ENCODE results near the gene EEF2.

EEF2 gene

DNA sequence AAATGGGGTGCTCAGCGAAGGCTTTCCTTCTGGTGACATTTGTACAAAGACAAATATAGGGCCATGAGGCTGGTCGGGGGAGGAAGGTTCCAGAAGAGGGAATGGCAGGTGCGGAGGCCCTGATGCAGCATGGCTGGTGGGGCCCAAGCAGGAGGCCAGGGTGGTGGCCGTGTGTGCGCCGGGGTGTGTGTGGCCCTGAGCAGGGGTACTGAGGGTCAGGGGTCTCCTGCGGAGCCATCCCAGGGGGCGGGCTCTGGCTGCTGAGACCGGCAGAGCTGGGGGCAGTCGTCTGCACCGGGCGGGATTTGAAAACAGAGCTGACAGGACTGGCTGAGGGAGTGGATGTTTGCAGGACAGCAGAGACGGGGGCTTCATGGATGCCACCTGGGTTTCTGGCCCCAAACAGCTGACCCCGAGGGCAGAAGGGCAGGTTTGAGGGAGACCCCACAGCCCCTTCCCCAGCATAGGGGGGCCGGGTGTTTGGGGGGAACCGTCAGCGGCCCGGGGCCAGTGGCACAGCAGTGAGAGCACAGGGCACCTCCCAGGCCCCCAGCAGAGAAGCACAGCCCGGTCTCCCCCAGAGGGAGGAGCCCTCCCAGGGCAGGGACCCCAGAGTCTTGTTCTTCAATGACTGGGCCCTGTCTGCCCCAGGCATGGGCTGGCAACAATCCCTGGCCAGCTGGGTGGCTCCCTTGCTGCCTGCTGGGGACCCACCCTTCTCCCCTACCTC lies 33.7 kb upstream of the EEF2 start:
- Histone ChIP-seq H3K27me3 (ENCODE audit: insufficient read depth, low read length, poor library complexity, severe bottlenecking) (no peaks in the 10 kb centered on the region), H2AFZ (ENCODE audit: low read length) (no peak overlapping the region), H3K9me3 (ENCODE audit: insufficient read depth, low read depth, low read length) (no peaks in the 10 kb centered on the region), H3K36me3 (ENCODE audit: insufficient read depth, low read length) (peaks cover 7% of the 10 kb centered on the region; the same call in 1 of the 2 replicates), H3K4me3 (ENCODE audit: low read length, poor library complexity, severe bottlenecking) (no peak overlapping the region), H3K4me2 (ENCODE audit: low read depth, low read length, poor library complexity, severe bottlenecking) (no peak overlapping the region), H3K4me1 (ENCODE audit: insufficient read depth, low read length, poor library complexity, severe bottlenecking) (no peaks in the 10 kb centered on the region), H4K20me1 (ENCODE audit: insufficient read depth, low read length, poor library complexity, severe bottlenecking) (peaks cover 14% of the 10 kb centered on the region), H3K9me2 (replicated peaks; ENCODE audit: low read depth, low read length) (no peaks in the 10 kb centered on the region), H3K79me2 (ENCODE audit: insufficient read depth, low read length) (peaks cover 55% of the 10 kb centered on the region; the same call in 1 of the 2 replicates), H3K9ac (ENCODE audit: low read depth, low read length, poor library complexity, severe bottlenecking) (no peak overlapping the region), H3F3A (ENCODE audit: low read depth) (no peaks in the 10 kb centered on the region)
- TF ChIP-seq, protein P1, sequence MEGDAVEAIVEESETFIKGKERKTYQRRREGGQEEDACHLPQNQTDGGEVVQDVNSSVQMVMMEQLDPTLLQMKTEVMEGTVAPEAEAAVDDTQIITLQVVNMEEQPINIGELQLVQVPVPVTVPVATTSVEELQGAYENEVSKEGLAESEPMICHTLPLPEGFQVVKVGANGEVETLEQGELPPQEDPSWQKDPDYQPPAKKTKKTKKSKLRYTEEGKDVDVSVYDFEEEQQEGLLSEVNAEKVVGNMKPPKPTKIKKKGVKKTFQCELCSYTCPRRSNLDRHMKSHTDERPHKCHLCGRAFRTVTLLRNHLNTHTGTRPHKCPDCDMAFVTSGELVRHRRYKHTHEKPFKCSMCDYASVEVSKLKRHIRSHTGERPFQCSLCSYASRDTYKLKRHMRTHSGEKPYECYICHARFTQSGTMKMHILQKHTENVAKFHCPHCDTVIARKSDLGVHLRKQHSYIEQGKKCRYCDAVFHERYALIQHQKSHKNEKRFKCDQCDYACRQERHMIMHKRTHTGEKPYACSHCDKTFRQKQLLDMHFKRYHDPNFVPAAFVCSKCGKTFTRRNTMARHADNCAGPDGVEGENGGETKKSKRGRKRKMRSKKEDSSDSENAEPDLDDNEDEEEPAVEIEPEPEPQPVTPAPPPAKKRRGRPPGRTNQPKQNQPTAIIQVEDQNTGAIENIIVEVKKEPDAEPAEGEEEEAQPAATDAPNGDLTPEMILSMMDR (conservative IDR thresholded peaks at IDR 0.05; ENCODE audit: low read length) = no peak
- no peak for TF ChIP-seq EZH2phosphoT487 (IDR thresholded peaks at IDR 0.05; ENCODE audit: borderline replicate concordance)

DNA sequence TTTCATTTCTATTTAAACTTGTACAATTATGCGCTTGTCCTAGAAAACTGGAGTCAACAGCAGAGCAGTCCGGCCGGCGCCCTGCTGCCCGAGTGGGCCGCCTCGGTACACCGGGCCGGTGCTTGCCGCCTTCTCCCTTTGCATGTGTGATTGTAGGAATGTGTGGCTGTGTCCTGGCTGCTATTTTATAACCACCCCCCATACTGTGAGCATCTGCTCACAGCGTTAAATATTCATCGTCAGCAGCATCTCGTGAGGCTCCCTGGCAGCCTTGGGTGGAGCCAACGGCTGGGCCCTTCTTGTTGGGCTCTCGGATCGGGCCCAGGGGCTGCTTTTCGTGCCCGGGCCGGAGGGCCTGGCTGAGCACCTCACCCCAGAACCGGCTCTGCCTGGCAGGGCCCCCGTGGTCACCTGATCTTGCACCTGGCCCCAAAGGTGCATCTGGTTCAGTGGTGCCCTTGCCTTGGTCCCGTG lies 32.9 kb upstream of the EEF2 start:
- no peak overlapping the region for H3K9ac ChIP-seq (ENCODE audit: low read depth, low read length, poor library complexity, severe bottlenecking)
- no peaks in the 10 kb centered on the region for H3K9me2 ChIP-seq (replicated peaks; ENCODE audit: low read depth, low read length)
- no peak overlapping the region for H3K4me2 ChIP-seq (ENCODE audit: low read depth, low read length, poor library complexity, severe bottlenecking)
- no peak overlapping the region for H3K4me3 ChIP-seq (ENCODE audit: low read length, poor library complexity, severe bottlenecking)
- H3K4me1 ChIP-seq (ENCODE audit: insufficient read depth, low read length, poor library complexity, severe bottlenecking) = no peaks in the 10 kb centered on the region
- H3K9me3 ChIP-seq (ENCODE audit: insufficient read depth, low read depth, low read length) = no peaks in the 10 kb centered on the region
- peaks cover 18% of the 10 kb centered on the region for H4K20me1 ChIP-seq (ENCODE audit: insufficient read depth, low read length, poor library complexity, severe bottlenecking)
- peaks cover 15% of the 10 kb centered on the region; the same call in 1 of the 2 replicates for H3K36me3 ChIP-seq (ENCODE audit: insufficient read depth, low read length)
- no peak overlapping the region for H2AFZ ChIP-seq (ENCODE audit: low read length)
- H3K27me3 ChIP-seq (ENCODE audit: insufficient read depth, low read length, poor library complexity, severe bottlenecking) = no peaks in the 10 kb centered on the region
- H3F3A ChIP-seq (ENCODE audit: low read depth) = no peaks in the 10 kb centered on the region
- TF ChIP-seq EZH2phosphoT487 (IDR thresholded peaks at IDR 0.05; ENCODE audit: borderline replicate concordance) = no peak
- TF ChIP-seq, protein P1 (conservative IDR thresholded peaks at IDR 0.05; ENCODE audit: low read length) = no peak
- peaks cover 62% of the 10 kb centered on the region; the same call in 1 of the 2 replicates for H3K79me2 ChIP-seq (ENCODE audit: insufficient read depth, low read length)

GRCh38 chr19:4016903-4017638 lies 31.8 kb upstream of the EEF2 start:
- TF ChIP-seq, protein P1 (conservative IDR thresholded peaks at IDR 0.05; ENCODE audit: low read length) = no peak
- no peak for TF ChIP-seq EZH2phosphoT487 (IDR thresholded peaks at IDR 0.05; ENCODE audit: borderline replicate concordance)
- H3K9ac ChIP-seq (ENCODE audit: low read depth, low read length, poor library complexity, severe bottlenecking) = no peak overlapping the region
- H3K4me2 ChIP-seq (ENCODE audit: low read depth, low read length, poor library complexity, severe bottlenecking) = no peak overlapping the region
- H3K9me3 ChIP-seq (ENCODE audit: insufficient read depth, low read depth, low read length) = no peaks in the 10 kb centered on the region
- peaks cover 23% of the 10 kb centered on the region for H4K20me1 ChIP-seq (ENCODE audit: insufficient read depth, low read length, poor library complexity, severe bottlenecking)
- H3K27me3 ChIP-seq (ENCODE audit: insufficient read depth, low read length, poor library complexity, severe bottlenecking) = no peaks in the 10 kb centered on the region
- H3K9me2 ChIP-seq (replicated peaks; ENCODE audit: low read depth, low read length) = no peaks in the 10 kb centered on the region
- H3K36me3 ChIP-seq (ENCODE audit: insufficient read depth, low read length) = peaks cover 20% of the 10 kb centered on the region; the same call in 1 of the 2 replicates
- H3K4me3 ChIP-seq (ENCODE audit: low read length, poor library complexity, severe bottlenecking) = no peak overlapping the region
- no peaks in the 10 kb centered on the region for H3F3A ChIP-seq (ENCODE audit: low read depth)
- H3K79me2 ChIP-seq (ENCODE audit: insufficient read depth, low read length) = peaks cover 73% of the 10 kb centered on the region; the same call in 1 of the 2 replicates
- no peak overlapping the region for H2AFZ ChIP-seq (ENCODE audit: low read length)
- no peaks in the 10 kb centered on the region for H3K4me1 ChIP-seq (ENCODE audit: insufficient read depth, low read length, poor library complexity, severe bottlenecking)

All from Loucy (cell line).